NCI-H1417 (cell line): ENCODE data around the gene SLIT1.

ENCODE experiments used
- DNase-seq, 3 experiments: peaks; one replicate each; lab custom pipeline; 2025; lab: John Stamatoyannopoulos, UW

The SLIT1 gene

GRCh38 chr10:97173036-97173435, 12.7 kb downstream of the SLIT1 start:
- DNase-seq: no peak

- DNase-seq: no peak
Measured at GRCh38 chr10:97171001-97171400, 14.8 kb downstream of the SLIT1 start.

- peak in 1 of 3 experiments; percentile 75 for DNase-seq
Measured at GRCh38 chr10:97169911-97170693, 15.7 kb downstream of the SLIT1 start.

GRCh38 chr10:97169063-97169462, 16.7 kb downstream of the SLIT1 start:
- no peak for DNase-seq

GRCh38 chr10:97168645-97169044, 17.1 kb downstream of the SLIT1 start:
- DNase-seq: no peak

GRCh38 chr10:97165499-97165898, 20.3 kb downstream of the SLIT1 start:
- DNase-seq: no peak

GRCh38 chr10:97163781-97164501, 21.8 kb downstream of the SLIT1 start:
- peak in 1 of 3 experiments; percentile 10 for DNase-seq

- DNase-seq: no peak
Measured at GRCh38 chr10:97163181-97163580, 22.6 kb downstream of the SLIT1 start.

- DNase-seq: no peak
Measured at GRCh38 chr10:97159646-97160305, 26.0 kb downstream of the SLIT1 start.

- no peak for DNase-seq
Measured at GRCh38 chr10:97157578-97158095, 28.1 kb downstream of the SLIT1 start.

GRCh38 chr10:97154781-97155180, 31.0 kb downstream of the SLIT1 start:
- no peak for DNase-seq

GRCh38 chr10:97154162-97154561, 31.6 kb downstream of the SLIT1 start:
- no peak for DNase-seq

GRCh38 chr10:97153270-97153850, 32.4 kb downstream of the SLIT1 start:
- DNase-seq: no peak

GRCh38 chr10:97151307-97151914, 34.3 kb downstream of the SLIT1 start:
- no peak for DNase-seq

GRCh38 chr10:97150616-97151015, 35.1 kb downstream of the SLIT1 start:
- no peak for DNase-seq

- DNase-seq: peak in 1 of 3 experiments; percentile 20
Measured at GRCh38 chr10:97150013-97150595, 35.7 kb downstream of the SLIT1 start.

GRCh38 chr10:97149079-97149531, 36.7 kb downstream of the SLIT1 start:
- peak; percentile 22 to 80 (median 70) for DNase-seq

- DNase-seq: no peak
Measured at GRCh38 chr10:97144297-97144696, 41.5 kb downstream of the SLIT1 start.

- no peak for DNase-seq
Measured at GRCh38 chr10:97142834-97143233, 42.9 kb downstream of the SLIT1 start.

- no peak for DNase-seq
Measured at GRCh38 chr10:97140902-97141745, 44.6 kb downstream of the SLIT1 start.
